ENCODE results near the gene CTNNBL1.

CTNNBL1 gene

DNA sequence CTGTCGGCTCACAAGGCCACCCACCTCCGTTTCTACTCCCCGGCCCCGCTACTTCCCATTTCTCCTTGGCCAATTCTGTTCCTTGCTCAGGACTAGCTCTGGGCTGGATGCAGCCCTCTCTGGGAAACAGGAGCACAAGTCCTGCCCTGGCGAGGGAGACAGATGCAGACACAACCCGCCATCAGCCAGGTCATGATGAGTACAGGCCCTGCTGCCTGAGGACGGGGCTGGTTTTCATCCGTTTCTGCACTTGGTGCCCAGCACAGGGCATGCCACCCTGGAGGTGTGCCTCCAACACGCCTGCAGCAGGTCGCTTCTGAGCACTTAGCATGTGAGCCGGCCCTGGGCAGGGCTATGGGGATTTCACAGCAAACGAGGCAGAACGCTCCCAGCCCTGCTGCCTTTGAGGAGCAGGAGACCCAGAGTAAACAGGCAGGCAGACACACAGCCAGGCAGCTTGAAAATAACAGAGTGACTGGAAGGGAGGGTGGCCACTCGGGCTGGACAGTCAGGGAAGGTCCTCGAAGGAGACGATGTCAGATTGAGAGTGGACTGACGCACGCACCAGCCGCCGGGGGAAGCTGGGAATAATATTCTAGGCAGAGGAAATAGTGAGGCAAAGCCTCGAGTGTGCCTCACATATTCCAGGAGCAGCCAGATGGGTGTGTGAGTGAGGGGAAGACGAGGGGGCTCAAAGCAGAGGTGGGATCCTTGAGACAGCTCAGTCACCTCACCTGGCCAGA lies 187.9 kb downstream of the CTNNBL1 start:
- DNase-seq = no peak

DNA sequence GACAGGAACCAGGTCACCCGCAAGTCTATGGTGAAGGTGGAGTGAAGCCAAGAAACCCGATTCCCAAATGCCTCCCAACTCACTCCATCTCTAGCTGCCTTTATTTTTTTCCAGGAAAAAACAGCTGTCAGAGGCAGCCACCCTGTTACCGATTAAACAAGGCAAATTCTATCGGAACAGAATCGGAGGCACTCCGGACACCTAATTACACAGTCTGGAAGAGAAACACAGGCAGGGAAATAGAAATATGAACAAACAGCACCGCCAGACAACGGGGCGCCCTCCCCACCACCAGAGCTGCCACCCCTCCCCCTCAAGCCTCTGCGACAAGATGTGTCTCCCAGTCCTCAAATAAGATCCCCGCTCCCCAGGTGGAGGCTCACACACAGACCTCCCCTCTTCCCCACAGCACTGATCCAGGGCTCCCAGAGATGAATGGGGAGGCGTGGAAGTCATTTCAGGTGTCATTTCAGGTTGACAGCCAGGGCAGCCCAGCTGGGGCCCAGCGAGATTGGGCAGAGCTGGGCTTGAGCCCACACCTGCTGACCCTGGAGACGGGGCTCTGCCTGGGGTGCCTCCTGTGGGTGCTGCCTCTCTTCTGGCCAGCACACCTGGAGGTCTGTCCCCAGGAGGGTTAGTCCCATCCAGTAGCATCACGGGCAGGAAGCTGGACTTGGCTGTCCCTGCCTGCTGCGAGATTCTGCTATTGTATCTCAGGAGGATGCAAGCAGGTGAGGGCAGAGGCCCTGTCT lies 189.3 kb downstream of the CTNNBL1 start:
- no peak for DNase-seq

DNA sequence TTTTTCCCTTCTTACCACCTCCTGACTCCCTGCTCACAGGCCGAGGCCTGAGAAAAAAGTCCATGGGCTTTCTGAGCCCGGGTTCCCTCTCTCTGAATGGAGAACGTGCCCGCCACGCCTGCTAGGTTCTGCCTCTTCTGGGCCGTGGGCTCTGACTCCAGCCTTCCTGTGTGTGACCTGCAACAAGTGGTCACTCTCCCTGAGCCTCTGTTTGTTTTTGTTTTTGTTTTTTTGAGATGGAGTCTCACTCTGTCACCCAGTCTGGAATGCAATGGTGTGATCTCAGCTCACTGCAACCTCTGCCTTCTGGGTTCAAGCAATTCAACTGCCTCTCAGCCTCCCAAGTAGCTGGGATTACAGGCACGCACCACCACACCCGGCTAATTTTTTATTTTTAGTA lies 191.2 kb downstream of the CTNNBL1 start:
- no peak for DNase-seq

DNA sequence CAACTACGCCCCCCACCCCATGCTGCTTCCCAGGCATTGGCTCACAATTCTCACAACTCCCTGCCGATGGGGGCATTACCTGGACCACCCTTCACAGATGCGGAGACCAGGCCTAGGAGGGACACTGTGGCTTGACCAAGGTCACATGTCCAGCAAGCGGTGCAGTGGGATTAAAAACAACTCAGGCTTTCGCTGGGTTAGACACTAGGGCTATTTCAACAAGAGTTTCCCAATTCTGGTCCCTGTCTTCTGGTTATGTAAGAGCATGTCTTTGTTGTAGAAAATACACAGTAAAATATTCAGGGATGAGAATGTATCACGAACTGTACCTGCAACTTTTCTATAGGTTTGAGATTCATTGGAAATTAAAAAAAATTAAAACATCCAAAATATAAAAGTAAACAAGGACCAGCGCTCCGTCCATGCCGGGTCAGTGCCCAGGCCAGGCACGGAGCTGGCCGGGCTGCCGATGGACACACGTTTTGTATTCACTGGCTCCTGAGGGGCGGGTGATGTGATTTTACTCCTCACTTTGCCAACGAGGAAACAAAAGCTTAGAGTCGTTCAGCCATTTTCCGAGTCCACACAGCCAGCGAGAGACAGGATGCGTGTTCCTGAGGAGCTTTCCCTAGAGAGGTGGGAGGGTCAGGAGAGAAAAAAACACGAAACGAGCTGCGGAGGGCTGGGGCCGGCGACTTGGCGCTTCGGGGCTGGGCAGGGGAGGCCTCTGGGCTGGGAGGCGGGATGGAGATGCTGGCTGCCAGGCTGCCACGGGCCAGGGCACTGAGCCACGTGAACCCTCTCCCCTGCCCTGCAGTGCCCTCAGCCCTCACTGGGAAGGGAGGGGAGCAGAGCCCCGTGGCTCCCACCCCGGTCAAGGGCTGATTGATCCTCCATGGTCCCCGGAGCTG lies 192.0 kb downstream of the CTNNBL1 start:
- DNase-seq = no peak

DNA sequence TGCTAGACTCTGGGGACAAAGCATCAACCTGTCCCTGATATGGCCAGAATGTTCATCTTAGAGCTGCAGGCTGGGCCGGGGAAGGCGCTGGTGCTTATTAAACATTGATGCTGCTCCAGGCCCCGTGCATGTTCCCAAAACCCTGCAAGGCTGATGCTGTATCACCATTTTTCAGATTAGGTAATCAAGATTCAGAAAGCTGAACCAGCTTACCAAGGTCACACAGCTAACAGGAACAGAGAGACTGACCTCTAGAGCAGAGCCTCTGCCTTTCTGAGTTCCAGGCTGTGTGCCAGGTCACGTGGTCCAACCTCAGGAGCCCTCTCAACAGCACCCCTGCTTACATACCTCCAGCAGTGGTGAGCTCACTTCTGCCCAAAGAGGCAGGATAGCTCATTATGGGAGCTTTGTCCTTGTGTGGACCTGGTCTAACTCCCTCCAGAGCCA lies 193.0 kb downstream of the CTNNBL1 start:
- DNase-seq = peak in 1 of 2 donors; percentile 13

DNA sequence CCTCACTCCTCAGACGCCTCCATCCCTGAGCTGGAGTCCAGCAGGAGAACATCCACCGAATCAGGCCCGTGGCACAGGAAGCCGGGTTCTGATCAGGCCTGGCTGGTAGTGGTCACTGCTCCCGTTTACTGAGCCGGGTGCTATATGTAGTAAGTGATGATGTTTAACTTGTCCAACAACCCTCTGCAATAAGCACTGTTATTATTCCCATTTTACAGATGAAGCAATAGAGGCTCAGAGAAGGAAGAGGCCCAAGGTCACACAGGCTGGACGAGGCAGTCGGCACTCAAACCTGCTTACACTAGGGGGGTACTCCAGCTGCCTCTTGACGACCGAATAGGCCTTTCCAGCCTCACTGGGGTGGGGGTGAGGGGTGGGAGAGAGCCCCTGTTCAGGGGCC lies 194.8 kb downstream of the CTNNBL1 start:
- DNase-seq = no peak

DNA sequence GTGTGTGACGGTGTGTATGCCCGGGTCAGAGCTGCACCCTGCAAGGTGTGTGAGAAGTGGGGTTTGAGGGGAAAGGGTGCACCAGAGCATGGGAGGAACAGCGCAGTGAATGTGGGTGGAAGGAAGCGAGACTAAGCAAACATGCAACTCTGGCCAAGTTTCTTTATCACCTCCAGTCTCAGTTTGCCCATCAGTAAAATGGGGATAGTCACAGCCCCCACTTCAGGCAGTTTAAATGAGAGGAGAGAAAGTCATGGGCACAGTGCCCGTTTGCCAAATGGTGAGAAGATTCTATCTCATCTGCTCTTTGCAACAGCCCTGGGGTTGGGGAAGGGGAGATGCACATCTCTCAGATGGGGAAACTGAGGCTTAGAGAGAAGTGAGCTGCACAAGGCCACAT lies 196.3 kb downstream of the CTNNBL1 start:
- no peak for DNase-seq

DNA sequence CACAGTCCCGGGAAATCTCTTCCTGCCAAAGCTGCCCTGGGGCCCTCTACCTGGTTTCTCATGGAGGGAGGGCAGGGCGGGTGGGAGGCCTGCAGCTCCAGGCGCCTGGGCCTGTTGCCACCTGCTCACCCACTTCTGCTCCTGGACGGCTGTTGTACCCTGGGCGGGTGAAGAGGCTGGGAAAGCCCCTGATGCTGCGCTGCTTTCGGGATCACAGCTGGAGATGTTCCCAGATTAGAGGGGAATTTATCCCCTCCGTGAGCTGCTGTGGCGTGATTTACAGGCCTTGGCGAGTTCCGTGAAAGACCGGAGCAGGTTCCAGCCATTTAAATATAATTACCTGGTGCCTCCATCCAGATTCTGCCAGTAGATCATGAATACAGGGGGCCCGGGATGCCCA lies 196.8 kb downstream of the CTNNBL1 start:
- no peak for DNase-seq

DNA sequence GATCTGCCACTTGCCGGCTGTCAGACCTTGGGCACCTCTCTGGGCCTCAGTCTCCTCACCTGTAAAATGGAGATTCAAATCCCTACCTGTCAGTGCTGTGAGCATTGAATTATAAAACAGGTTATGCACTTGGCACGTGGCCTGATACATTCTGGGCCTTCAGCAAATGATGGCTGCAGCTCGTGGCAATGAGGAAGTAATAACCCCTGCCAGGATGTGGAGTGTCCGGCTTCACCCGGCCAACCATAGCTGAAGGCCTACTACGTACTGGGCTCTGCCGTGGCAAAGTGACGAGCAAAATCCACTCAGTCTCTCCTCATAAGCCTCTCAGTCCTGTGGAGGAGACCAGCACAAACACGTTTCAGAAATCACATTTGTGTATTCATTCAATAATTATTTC lies 198.2 kb downstream of the CTNNBL1 start:
- DNase-seq = no peak

DNA sequence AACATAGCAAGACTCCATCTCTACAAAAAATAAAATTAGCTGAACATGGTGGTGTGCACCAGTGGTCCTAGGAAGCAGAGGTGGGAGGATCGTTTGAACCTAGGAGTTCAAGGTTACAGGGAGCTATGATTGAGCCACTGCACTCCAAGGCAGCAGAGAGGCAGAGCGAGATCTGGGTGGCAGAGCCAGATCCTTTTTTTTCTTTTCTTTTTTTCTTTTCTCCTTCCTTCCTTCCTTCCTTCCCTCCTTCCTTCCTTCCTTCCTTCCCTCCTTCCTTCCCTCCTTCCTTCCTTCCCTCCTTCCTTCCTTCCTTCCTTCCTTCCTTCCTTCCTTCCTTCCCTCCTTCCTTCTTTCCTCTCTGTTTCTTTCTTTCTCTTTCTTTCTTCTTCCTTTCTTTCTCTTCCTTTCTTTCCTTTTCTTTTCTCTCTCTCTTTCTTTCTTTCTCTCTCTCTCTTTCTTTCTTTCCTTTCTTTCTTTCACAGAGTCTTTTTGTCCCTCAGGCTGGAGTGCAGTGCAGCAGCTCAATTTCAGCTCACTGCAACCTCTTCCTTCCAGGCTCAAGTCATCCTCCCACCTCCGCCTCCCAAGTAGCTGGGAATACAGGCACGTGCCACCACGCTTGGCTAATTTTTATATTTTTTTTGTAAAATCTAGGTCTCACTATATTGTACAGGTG lies 199.9 kb downstream of the CTNNBL1 start:
- no peak for DNase-seq

DNA sequence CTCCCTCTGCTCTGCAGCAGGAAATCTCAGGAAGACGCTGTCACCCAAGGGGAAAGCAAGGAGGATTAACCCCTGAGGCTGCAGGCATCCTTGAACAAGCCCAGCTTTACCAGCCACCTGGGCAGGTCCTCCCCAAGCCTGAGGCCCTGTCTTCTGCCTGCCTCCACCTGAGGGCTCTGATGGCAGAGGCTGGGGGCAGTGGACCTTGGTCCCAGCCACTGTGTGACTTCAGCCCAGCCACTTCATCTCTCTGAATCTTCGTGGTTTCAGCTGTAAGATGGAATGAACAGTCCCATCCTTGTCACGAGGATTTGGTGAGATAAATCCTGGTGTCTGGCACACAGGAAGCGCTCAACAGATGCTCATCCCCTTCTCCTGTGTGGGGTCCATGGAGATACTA lies 200.6 kb downstream of the CTNNBL1 start:
- DNase-seq = no peak

DNA sequence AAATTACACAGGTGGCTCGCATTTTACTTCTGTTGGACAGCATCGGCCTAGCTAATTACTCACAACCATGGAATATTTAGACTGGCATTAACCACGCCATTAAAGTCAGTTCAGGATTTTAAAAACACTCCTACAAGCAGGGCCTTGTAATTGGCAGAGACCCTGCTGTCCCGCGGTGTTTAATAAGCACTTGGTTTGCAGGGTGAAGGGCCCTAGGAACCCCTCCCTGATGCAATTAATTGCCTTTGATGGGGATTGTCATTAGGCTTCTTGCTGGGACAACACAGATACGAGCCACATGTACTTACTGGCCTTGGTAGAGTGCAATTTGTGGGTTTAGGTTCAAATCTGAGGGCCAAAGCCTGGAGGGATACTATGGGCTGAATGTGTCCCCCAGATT lies 201.3 kb downstream of the CTNNBL1 start:
- no peak for DNase-seq

DNA sequence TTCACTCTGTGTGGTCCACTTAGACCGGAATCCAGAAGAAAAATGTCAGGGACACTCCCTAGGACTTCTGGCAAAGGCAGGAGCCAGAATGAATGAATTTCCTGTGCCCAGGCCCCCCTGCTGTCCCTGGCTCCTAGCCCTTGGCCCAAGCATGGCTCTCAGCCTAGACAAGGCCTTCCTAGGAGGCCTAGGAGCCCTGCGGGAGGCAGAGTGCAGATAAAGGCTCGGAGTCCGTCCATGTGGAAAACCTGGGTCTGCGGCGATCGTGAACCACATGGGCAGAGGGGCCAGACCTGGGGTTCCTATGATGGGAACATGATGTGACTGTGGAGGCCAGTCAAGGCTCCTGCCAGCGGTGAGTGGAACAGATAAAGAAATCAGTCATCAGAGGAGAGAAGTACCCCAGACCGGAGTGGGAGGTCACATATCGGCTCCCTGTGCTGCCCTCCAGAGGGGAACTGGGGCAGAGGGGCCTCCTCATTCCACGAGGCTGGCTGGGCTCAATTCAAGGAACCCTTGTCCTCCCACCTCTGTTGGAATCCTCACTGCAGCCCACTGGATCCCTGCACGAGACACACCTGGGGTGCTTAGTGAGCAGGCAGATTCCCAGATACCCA lies 203.2 kb downstream of the CTNNBL1 start:
- DNase-seq = no peak

DNA sequence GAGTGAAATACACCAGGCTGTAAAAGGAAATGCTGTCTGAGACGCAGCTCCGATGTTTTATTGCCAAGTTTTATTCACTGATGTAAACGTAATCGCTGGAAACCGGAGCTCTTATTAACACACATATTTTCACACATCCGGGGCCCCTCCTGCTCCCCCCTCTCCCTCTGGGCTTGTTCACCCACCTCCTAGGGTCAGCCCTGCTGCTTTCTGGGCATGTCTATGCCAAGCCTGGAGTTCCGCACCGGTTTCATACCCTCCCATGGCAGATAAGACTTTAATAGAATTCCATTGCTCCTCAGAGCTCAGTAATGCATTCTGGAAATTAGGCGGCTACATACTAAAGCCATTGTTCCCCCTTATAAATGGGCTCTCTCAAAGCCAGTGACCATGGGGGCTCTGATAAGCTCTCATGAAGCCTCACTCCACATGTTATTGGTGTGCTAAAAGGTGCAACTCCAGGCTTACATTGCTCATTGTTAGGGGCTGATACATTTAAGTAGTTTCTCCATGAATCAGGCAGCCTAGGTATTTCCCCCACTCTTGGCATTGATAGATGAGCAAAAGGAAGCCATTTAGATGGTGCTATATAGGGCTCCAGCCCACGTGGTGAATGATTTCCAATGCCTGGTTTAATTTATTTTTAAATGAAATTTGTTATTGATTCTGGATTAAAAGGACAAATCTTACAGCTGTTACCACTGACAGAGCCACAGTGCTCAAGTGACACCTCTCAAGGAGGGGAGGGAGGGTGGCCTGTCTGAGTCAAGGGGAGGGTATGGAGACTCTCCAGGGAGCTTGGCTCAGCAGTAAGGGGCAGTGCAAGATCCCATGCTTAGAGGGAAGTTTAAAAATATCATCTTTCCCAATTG lies 204.6 kb downstream of the CTNNBL1 start:
- no peak for DNase-seq

DNA sequence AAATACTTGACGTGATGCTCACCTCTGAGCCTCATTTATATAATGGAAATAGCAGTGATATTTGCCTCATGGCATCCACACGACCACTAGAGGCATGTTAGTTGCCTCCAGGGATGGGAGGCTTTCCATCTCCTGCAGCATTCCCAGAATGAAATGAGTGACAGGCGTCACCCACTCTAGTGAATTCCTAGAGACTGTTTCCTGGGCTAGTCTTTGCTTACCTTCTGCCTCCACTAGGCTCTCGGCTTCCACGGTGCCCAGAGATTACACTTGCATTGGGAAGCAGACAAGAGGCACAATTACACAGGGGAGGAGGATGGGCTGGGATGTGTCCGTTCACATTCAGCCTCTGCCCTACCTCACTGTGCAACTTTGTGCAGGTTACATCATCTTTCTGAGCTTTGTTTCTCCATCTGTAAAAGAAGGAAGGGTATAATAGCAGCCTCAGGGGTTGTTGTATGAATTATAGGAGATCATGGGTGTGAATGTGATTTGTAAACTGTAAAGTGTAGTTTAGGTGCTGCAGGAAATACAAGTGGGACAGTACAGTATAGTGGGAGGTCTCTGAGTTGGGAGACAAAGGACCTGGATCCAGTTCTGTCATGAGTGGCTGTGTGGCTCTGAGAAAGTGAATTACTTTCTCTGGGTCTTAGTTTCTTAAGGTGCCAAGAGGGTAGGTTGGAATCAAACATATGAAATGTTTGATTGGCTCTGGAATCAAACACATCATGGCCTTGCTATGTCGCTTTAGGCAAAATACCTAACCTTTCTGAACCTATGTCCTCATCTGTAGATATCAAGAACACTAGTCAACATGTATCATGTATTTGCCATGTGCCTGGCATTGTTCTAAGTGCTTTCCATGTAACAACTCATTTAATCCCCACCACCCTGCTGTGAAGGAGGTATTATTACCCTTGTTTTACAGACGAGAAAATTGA lies 205.5 kb downstream of the CTNNBL1 start:
- no peak for DNase-seq

DNA sequence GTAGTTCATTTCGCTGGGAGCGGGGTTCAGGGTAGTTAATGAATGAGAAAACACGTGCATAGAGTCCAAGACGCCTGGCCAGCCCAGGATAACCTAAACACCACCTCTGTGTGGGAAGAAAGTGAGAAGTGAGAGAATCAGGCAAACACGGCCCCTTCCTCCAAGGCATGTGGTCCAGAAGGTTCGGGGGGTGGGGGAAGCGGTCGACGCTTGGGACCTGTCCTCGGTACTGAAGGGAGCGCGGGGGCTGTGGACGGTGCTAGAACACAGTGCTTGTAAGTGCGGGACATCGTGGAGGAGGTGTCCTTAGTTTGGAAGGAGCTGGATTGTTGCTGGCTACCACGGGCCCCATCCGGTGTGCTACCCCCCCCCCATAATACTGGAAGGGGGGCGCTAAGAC lies 207.4 kb downstream of the CTNNBL1 start:
- DNase-seq = no peak

DNA sequence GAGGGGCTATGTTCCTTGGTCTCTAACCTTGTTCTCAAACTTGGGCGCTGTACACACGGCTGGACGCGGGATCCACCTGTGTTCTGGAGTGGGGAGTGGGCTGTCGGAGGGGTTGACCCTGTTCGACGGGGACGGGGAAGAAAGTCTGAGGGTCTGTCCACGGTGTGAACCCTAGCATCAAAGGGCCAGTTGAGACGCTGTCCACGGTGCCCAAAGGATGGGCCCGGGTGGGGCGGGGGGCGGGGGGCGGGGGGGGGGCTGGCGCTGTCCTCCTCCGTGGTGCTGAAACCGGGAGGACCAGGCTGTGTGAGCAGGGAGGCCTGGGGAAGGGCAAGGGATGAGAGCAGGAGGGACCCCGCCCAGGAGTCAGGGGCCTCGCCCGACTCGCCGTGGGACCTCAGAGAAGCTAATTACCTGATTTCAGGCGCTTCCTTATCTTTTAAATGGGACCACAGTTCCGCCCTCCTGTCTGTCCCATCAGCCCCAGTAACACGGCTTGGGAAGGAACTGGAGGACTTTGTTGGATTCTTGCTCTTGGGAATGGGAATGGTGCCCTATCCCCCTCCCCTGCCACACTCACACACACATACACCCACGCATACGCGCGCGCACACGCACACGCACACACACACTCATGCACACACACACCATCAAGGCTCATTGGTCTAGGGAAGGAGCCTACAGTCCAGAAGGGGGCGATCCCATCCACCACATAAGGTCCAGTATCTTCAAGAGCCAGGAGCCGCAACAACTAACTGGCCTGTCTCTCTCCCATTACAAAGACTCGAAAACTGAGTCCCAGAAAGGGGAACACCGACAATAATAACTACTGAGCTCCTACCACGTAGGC lies 208.0 kb downstream of the CTNNBL1 start:
- DNase-seq = peak; percentile 56 to 80

DNA sequence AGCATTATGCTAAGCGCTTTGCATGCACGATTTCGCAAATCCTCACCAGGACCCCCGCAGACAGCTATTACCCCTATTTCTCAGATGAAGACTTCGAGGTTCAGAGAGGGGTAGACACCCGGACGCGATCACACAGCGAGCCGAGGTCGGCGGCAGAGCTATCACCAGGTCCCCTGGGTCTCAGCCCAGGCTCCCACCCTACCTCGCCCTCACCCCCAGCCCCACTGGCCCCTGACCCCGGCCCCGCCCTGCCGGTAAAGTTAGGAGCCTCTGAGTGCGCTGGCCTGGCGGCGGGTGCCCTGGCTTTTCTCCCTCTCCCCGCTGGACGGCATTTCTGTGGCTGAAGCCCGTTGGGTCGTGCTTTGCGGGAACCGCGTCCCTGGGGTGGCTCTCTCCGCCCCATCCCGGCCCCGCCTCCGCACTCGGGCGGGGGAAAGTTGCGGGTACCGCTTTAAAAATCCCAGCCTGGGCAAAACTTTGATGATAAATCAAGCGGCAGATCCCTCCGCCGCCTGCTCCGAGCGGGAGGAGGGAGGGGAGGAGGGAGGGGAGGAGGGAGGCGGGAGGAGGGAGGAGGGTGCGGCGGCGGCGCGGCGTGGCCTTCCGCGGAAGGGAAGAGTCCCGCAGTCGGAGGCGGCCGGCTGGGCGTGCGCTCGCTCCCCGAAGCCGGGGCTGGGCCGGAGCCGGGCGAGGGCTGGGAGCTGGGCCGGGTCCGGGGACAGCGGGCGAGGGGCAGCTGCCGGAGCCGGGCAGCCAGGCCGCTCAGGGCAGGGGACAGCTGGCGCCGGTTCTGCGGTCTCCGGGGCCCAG lies 208.9 kb downstream of the CTNNBL1 start, which contains the start of gene VSTM2L:
TSS of gene VSTM2L (plus strand) at position 624 of the 810 bp plus-strand sequence. CDS start 224 bp downstream, outside the sequence.
- DNase-seq = peak in 1 of 2 donors; percentile 27
